Renal cortex interstitium (tissue), 11 donors: ENCODE results near the gene GDF15. TPM values are rescaled to one million over a fixed set of nuclear protein-coding genes. Genes with fewer than 3 reads are reported as not detected.

ENCODE experiments used
- DNase-seq, 11 donors: peaks; one replicate each; pipeline ENCODE4 v3.0.0-alpha.2; 2013; ENCODE audit warnings: low read depth in 9 of 11, low spot score in 4 of 11; ENCODE audit errors: extremely low read depth in 1 of 11
- polyA plus RNA-seq, 3 donors: library from polyadenylated mRNA; unstranded; fragments of 120-200 nt; gene quantifications; one replicate each; pipeline ENCODE4 v1.2.1, GENCODE V29; 2013; ENCODE audit not compliant: insufficient read length in 3 of 3

Gene GDF15
- polyA plus RNA-seq, 3 donors: 2.2 to 10.4 (median 2.9) TPM

- DNase-seq: no peak
Measured at GRCh38 chr19:18424122-18424889, 38.3 kb downstream of the GDF15 start.

- no peak for DNase-seq
Measured at GRCh38 chr19:18424890-18425514, 39.0 kb downstream of the GDF15 start.

GRCh38 chr19:18425515-18426415 is 39.8 kb downstream of the GDF15 start:
- DNase-seq: no peak

GRCh38 chr19:18426416-18426767 is 40.4 kb downstream of the GDF15 start:
- DNase-seq: no peak

GRCh38 chr19:18427080-18427742 is 41.3 kb downstream of the GDF15 start:
- DNase-seq: no peak

GRCh38 chr19:18427743-18428113 is 41.8 kb downstream of the GDF15 start:
- no peak for DNase-seq

- DNase-seq: no peak
Measured at GRCh38 chr19:18428173-18428786, 42.3 kb downstream of the GDF15 start.

- peak in 1 of 11 donors; percentile 72 for DNase-seq
Measured at GRCh38 chr19:18428787-18429674, 43.1 kb downstream of the GDF15 start.

GRCh38 chr19:18429717-18430416 is 43.9 kb downstream of the GDF15 start:
- DNase-seq: no peak

- DNase-seq: no peak
Measured at GRCh38 chr19:18430417-18431144, 44.6 kb downstream of the GDF15 start.

GRCh38 chr19:18431351-18432197 is 45.6 kb downstream of the GDF15 start:
- DNase-seq: no peak

GRCh38 chr19:18432275-18433014 is 46.5 kb downstream of the GDF15 start:
- no peak for DNase-seq

- no peak for DNase-seq
Measured at GRCh38 chr19:18433015-18433691, 47.2 kb downstream of the GDF15 start.

- no peak for DNase-seq
Measured at GRCh38 chr19:18433735-18434398, 47.9 kb downstream of the GDF15 start.
